NCI-H2107 (cell line): ENCODE results near the gene LRRC74B.
"Not testable (repeated sequence)": the region's sequence is repeated elsewhere in the genome, so short reads cannot be mapped to it uniquely, and the experiment has no call there.

Experiments used
- DNase-seq: peaks from one replicate; lab custom pipeline; 2025; lab: John Stamatoyannopoulos, UW

The LRRC74B gene

DNA sequence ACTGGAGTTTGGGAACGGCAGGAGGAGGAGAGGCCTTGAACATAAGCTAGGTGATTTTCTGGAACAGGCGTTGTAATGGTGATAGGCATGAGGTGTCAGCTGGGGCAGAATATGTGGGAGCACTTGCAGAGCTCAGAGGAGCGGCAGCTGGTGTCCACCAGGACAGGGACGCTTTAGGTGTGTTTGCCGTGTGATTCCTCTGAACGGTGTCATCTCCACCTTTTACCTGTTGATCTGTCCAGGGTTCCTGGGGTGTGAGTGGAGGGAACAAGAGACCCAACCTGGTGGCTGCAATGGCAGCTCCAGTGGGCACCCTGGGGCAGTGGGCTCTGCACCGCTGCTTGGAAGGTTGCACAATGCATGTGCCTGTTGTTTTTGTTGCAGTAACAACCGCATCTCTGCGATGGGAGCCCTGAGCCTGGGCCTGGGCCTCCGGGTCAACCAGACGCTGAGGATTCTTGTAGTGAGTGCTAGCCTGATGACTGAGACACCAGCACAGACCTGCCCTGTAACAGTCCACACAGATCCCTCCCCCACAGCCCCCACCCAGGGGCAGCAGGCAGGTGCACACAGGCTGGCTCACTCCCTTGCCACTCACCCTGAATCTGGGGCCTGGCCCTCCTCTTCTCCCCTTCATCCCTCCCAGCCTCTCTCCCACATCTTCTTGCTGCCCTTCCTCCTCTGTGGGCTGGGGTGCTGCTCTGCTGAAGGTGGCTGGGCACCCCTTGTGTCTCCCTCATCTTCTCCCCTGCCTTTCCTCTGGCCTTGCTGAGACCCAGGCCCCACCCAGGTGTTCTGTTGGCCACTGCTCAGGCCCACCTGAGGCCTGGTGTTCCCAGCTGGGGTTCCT, 9.2 kb downstream of the LRRC74B start:
- DNase-seq, result no peak

GRCh38 chr22:21055564-21055834, 9.8 kb downstream of the LRRC74B start:
- no peak for DNase-seq

DNA sequence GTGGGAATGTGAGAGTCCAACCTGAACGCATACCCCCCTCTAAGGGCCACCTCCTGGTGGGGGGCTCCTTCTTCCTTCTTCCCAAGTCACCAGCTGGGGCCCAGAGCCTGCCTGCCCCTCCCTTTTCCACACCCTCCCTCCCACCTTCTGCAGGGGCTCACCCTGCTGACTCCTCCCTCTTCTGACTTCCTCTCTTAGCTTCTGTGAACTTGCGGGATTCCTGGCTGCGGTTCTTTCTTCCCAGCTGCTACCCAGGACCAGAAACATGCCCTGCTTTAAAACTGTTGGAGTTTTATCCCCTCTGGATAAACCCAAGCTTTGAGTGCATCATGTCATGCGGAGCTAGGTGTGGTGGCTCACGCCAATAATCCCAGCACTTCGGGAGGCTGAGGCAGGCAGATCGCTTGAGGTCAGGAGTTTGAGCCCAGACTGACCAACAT, 10.2 kb downstream of the LRRC74B start:
- no peak for DNase-seq

GRCh38 chr22:21060363-21060762, 14.6 kb downstream of the LRRC74B start:
- DNase-seq, result not testable (repeated sequence)

DNA sequence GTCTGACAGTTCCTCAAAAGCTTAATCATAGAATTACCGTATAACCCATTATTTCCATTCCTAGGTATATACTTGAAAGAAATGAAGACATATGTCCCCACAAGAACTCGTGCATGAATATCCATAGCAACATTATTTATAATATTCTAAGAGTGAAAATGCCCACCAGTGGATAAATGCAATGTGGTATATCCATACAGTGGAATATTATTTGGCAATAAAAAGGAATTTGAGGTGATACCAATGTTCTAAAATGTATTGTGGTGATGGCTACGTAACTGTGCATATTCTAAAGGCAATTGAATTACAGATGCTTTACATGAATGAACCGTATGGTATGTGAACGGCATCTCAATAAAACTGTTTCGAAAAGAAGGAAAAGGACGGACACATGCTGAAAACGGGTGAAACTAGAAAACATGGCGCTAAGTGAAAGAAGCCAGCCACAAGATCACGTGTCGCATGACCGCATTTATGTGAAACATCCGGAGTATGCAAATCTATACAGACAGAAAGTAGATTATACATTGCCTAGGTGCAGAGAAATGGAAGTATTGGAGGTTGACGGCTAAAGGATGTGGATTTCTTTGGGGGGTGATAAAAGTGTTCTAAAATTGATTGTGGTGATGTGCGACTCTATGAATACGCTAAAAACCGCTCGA, 16.0 kb downstream of the LRRC74B start:
- DNase-seq, result not testable (repeated sequence)

- DNase-seq, result not testable (repeated sequence)
Measured at GRCh38 chr22:21064425-21064824, 18.7 kb downstream of the LRRC74B start.

DNA sequence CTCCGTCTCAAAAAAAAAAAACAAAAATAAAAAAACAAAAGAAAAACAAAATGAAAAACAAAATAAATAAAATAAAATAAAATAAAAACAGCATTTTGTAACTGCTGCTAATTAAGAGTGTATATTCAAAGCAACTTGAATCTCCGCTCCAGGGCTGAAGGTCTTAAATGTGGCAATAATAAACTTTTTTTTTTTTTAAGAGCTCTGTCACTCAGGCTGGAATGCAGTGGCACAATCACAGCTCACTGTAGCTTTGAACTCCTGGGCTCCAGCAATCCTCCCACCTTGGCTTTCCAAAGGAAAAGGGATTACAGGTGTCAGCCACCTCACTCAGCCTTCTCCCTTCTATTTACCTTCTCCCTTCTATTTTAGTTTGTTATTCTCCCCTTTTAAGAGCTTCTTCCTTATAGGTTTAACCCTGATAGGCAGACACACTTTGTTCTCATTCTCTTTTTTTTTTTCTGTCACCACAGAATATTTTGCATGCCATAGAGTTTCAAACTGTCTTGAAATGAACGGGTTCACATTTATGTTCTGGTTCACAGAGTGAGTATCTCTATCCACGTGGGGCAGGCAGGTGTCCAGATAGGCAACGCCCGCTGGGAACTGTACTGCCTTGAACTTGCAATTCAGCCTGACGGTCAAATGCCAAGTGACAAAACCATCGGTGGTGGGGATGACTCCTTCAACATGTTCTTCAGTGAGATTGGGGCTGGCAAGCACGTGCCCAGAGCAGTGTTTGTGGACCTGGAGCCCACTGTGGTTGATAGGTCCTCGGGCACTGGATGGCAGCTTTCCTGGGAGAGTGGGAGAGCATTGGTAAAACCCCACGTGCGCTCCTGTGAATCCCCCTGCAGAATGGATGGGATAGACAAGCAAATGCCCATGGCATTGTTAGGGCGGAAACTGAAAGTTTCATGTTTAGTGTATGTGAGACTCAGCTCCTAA, 19.4 kb downstream of the LRRC74B start:
- DNase-seq, result no peak

- no peak for DNase-seq
Measured at GRCh38 chr22:21067075-21067900, 21.5 kb downstream of the LRRC74B start.

DNA sequence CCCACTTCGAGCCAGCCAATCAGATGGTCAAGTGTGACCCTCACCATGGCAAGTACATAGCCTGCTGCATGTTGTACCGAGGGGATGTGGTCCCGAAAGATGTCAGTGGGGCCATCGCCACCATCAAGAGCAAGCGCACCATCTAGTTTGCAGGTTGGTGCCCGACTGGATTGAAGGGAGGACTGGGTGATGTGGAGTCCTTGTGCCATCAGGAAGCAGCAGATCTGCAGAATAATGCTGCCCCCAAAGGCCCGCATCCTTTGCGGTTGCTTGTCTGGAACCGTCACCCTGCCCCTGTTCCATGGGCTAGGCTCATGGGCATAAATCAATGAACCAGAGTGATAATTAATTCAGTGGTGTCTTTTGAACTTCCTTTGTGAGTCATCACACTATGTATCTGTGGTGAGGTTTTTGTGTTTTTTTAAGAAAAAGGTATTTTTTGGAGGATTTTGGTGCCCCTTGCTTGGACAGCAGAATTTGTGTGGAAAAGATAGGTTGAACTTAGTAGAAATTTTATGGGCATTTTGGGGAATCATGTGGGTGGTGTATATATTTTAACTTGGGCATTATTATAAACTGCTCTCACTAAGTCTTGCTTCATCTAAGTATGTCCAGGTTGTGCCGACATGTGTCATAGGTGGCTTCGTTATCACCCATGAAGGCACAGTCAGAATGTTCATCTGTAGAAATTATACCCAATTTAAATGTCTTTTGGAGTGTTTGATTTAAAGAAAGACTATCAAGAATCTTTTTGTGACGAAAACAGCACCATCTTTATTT, 22.3 kb downstream of the LRRC74B start:
- no peak for DNase-seq

GRCh38 chr22:21068681-21069276, 23.0 kb downstream of the LRRC74B start:
- DNase-seq, result no peak

- DNase-seq, result no peak
Measured at GRCh38 chr22:21069375-21069774, 23.6 kb downstream of the LRRC74B start.

DNA sequence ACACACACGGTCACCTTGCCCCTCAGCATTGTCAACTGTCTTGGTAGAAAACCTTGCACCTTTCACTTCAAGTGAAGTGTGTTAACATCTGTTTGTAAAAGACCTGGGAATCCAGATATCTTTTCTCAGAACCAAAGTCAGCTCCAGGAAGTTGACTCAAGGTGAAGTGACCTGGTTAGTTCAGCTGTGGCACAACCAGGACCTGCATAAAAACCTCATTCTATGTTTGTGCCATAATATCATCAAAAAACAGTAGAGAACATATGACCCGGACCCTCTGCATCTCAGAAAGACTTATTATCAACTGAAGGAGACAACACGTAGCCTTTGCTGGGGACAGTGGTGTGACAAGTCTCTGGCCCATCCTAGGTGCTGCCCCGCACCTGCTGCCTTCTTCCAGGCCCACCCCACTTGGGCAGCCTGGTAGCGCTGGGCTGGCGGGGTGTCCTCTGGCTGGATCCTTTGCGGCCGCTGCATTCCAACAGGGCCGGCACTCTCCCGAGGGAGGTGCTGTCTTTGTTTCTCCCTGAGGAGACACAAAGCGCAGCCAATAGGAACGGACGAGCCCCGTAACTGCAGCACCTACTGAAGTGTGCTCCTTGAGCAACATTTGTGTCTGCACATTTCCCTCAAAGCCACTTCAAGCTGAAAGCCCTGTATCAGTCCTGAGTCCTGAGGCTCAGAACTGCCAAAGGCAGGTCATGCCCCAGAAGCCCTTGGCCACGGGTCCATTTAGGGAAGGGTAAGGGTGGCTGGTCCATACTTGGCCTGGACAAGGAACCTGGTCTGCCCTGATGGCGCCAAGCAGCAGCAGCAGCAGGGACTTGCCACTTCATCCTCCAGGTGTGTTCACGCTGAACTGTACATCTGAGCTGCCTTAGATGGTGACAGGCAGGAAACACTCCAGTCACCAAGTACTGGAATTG, 25.2 kb downstream of the LRRC74B start:
- DNase-seq, result no peak

- DNase-seq, result not testable (repeated sequence)
Measured at GRCh38 chr22:21071796-21072195, 26.1 kb downstream of the LRRC74B start.

DNA sequence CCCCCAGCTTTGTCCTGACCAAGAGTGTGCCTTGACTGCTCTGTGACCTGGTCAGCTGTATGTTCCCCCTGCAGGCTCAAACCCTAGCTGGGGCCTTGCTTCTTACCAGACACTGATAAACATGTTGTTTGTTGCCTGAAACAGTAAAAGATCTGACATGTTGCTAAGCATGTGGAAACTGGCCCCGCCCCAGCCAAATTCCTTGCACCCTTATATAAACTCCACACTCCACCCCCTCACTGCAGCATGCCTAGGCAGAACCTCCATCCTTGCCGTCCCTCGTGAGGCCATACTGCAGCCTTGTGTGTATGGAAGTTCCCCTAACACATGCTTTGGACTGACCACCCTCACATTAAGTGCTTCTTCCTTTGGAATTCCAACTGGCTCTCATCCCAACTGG, 27.3 kb downstream of the LRRC74B start:
- DNase-seq, result no peak

DNA sequence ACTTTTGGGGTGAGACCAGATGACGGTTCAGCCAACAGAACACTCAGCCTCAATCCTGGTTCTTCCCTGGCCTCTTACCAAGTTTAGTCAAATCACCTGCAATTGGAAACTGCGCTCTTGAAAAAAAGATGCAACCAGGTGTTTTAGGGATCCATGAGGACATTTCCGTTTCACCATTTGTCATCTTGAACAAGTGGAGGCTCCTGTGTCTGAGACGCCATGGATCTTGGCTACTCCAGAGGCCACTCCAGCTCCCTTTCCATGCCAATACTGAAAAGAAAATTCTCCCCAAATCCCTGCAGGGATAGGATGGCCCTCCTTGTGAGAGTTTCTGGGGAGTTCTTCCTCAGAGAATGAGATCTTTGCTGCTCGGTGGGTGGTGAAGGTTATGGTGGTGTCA, 27.7 kb downstream of the LRRC74B start:
- DNase-seq, result no peak

- DNase-seq, result no peak
Measured at GRCh38 chr22:21074102-21074715, 28.5 kb downstream of the LRRC74B start.

DNA sequence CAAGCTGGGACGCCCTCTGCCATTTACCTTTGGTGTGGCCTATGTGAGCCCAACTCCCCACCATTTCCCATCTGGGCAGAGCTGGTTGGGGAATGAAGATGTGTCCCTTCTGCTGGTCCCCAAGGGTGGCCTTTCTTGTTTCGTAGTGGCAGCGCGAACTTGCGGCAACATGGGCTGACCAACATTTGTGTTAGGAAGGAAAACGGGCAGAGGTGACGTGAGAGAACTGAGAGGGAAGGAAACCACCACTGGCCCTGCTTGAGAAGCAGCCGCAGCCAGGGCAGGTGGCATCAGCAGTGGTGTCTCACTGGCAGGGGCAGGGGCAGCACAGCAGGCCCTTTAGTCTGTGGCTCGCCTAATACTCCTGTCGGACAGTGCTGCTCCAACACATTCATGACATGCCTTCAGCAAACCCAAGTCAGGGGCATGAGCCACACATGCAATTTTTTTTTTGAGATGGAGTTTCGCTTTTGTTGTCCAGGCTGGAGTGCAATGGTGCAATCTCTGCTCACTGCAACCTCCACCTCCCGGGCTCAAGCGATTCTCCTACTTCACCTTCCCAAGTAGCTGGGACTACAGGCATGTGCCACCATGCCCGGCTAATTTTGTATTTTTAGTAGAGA, 29.9 kb downstream of the LRRC74B start:
- DNase-seq, result no peak

DNA sequence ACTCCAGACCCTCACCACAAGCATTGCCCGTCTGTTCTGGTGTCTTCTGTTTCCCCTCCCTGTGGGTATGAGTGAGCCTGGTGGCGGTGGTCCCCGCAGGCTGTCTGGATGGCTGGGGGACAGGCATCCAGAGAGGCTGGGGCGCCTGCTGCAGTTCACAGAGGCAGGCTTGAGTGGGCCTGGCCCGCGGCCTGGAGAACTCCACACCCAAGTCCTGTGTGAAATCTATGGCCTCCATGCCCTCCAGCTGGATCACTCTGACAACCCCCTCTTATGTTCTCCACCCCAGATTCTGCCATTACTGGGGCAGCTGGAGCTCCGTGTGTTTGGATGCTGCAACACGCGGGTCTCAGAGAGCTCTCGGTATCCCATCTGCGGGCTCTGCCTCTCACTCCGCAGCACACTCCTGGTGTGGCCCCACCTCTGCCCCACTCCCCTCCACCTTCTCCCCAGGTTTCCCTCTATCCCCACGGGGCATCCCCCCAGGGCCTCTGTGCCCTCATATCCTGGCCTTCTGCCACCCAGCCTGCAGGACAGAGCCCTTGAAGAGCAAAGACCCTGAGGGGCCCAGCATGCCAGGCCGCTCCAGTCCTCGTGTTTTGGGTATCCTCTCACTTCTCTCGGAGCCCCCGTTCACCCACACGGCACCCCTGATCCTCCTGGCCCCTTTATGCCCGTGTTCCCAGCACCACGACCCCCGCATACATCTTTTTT, 31.3 kb downstream of the LRRC74B start:
- DNase-seq, result no peak
